SK-N-SH treated with all-trans-retinoic acid at 6 μM for 48 hours (cell line): ENCODE data around the gene ATXN2L.
"Not testable (repeated sequence)": the region's sequence is repeated elsewhere in the genome, so short reads cannot be mapped to it uniquely, and the experiment has no call there.

Experiments used
- ATAC-seq: fragments of 200-7000 bp; cut with Tn5 transposase; 3 replicates; pipeline ENCODE4 v1.9.1; 2020; ENCODE audit warnings: mild to moderate bottlenecking, moderate library complexity
- ARNTL ChIP-seq: fragments of 450-650 bp; formaldehyde crosslinking; IDR thresholded peaks from 2 replicates; pipeline ENCODE4 v1.5.0; 2020; ENCODE audit warnings: low read depth, mild to moderate bottlenecking, moderate library complexity, borderline replicate concordance
- CSDC2 ChIP-seq: fragments of 250-450 bp; sonication (Bioruptor Pico); IDR thresholded peaks from 2 replicates; pipeline ENCODE4 v1.5.0; 2020; ENCODE audit warnings: mild to moderate bottlenecking, moderate library complexity
- ESRRG ChIP-seq: fragments of 250-450 bp; sonication (Bioruptor Pico); IDR thresholded peaks from 2 replicates; pipeline ENCODE4 v1.6.1; 2021; ENCODE audit warnings: mild to moderate bottlenecking
- PPARA ChIP-seq: fragments of 250-450 bp; sonication (Bioruptor Pico); IDR thresholded peaks from 2 replicates; pipeline ENCODE4 v1.5.0; 2020; ENCODE audit warnings: mild to moderate bottlenecking, borderline replicate concordance
- RARB ChIP-seq: fragments of 250-450 bp; sonication (Bioruptor Pico); IDR thresholded peaks from 2 replicates; pipeline ENCODE4 v1.8.0; 2021; ENCODE audit warnings: mild to moderate bottlenecking, moderate library complexity
- ZC3H10 ChIP-seq: fragments of 250-450 bp; sonication (Bioruptor Pico); IDR thresholded peaks from 2 replicates; pipeline ENCODE4 v1.5.1; 2021; ENCODE audit warnings: mild to moderate bottlenecking, moderate library complexity
- ZNF8 ChIP-seq: fragments of 450-650 bp; formaldehyde crosslinking; IDR thresholded peaks from 2 replicates; pipeline ENCODE4 v1.5.0; 2020; ENCODE audit warnings: mild to moderate bottlenecking, moderate library complexity
- TF ChIP-seq, protein P1 (sequence below): fragments of 250-450 bp; sonication (Bioruptor Pico); IDR thresholded peaks from 2 replicates; pipeline ENCODE4 v1.5.1; 2020; ENCODE audit warnings: low read depth, mild to moderate bottlenecking, moderate library complexity
- TF ChIP-seq, protein P2 (sequence below): fragments of 250-450 bp; sonication (Bioruptor Pico); IDR thresholded peaks from 2 replicates; pipeline ENCODE4 v1.5.0; 2020; ENCODE audit warnings: mild to moderate bottlenecking, moderate library complexity
- TF ChIP-seq, protein P3 (sequence below): fragments of 250-450 bp; sonication (Bioruptor Pico); IDR thresholded peaks from 2 replicates; pipeline ENCODE4 v1.8.0; 2021; ENCODE audit warnings: low read depth, mild to moderate bottlenecking, moderate library complexity, borderline replicate concordance

ATXN2L gene, protein sequence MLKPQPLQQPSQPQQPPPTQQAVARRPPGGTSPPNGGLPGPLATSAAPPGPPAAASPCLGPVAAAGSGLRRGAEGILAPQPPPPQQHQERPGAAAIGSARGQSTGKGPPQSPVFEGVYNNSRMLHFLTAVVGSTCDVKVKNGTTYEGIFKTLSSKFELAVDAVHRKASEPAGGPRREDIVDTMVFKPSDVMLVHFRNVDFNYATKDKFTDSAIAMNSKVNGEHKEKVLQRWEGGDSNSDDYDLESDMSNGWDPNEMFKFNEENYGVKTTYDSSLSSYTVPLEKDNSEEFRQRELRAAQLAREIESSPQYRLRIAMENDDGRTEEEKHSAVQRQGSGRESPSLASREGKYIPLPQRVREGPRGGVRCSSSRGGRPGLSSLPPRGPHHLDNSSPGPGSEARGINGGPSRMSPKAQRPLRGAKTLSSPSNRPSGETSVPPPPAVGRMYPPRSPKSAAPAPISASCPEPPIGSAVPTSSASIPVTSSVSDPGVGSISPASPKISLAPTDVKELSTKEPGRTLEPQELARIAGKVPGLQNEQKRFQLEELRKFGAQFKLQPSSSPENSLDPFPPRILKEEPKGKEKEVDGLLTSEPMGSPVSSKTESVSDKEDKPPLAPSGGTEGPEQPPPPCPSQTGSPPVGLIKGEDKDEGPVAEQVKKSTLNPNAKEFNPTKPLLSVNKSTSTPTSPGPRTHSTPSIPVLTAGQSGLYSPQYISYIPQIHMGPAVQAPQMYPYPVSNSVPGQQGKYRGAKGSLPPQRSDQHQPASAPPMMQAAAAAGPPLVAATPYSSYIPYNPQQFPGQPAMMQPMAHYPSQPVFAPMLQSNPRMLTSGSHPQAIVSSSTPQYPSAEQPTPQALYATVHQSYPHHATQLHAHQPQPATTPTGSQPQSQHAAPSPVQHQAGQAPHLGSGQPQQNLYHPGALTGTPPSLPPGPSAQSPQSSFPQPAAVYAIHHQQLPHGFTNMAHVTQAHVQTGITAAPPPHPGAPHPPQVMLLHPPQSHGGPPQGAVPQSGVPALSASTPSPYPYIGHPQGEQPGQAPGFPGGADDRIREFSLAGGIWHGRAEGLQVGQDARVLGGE

DNA sequence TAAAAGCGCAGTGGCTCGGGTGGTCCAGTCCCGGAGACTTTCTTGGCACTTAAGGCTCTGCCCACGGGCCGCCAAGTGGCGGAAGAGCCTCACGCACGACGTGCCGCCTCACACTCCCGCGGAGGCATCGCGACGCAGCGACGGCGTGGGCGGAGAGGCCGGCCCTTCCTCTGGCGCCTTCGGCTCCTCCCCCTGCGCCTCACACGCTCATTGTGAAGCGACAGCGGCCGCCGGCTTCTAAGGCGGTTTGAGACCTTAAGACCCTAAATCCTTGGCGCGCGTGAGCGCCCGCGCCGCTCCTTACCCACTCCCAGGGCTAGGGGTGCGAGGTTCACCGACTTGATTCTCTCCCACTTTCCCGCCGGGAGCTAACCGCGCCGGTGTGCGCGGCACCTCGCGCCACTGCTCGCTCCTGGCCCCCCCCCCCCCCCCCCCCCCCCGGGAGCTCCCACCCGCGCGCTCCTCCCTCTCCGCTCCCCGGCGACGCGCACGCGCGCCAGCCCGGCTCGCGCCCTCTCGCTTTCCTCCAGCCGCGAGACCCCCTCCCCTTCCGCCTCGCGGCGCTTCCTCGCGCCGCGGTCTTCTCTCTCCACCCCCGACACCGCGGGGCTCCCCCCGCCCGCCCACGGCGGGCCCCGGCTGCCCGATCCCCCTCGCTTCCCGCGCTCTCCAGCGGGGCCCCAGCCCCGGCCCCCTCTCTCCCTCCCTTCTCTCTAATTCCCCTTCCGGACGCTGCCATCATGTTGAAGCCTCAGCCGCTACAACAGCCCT lies at the start of gene ATXN2L:
ATXN2L (plus strand) TSS at position 480 of the 771 bp plus-strand sequence; CDS start at position 741, 261 bp downstream.
- peak; percentile 61 for ATAC-seq
- no peak for TF ChIP-seq ARNTL (CRISPR knock-in tag)
- TF ChIP-seq RARB: no peak
- TF ChIP-seq, protein P1, sequence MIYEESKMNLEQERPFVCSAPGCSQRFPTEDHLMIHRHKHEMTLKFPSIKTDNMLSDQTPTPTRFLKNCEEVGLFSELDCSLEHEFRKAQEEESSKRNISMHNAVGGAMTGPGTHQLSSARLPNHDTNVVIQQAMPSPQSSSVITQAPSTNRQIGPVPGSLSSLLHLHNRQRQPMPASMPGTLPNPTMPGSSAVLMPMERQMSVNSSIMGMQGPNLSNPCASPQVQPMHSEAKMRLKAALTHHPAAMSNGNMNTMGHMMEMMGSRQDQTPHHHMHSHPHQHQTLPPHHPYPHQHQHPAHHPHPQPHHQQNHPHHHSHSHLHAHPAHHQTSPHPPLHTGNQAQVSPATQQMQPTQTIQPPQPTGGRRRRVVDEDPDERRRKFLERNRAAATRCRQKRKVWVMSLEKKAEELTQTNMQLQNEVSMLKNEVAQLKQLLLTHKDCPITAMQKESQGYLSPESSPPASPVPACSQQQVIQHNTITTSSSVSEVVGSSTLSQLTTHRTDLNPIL (CRISPR knock-in tag): no peak
- TF ChIP-seq CSDC2 (CRISPR knock-in tag): peak; percentile 54; the same call in 1 of the 2 replicates
- TF ChIP-seq PPARA (CRISPR knock-in tag): no peak
- TF ChIP-seq ZNF8 (CRISPR knock-in tag): peak; percentile 12; the same call in 1 of the 2 replicates
- TF ChIP-seq, protein P2, sequence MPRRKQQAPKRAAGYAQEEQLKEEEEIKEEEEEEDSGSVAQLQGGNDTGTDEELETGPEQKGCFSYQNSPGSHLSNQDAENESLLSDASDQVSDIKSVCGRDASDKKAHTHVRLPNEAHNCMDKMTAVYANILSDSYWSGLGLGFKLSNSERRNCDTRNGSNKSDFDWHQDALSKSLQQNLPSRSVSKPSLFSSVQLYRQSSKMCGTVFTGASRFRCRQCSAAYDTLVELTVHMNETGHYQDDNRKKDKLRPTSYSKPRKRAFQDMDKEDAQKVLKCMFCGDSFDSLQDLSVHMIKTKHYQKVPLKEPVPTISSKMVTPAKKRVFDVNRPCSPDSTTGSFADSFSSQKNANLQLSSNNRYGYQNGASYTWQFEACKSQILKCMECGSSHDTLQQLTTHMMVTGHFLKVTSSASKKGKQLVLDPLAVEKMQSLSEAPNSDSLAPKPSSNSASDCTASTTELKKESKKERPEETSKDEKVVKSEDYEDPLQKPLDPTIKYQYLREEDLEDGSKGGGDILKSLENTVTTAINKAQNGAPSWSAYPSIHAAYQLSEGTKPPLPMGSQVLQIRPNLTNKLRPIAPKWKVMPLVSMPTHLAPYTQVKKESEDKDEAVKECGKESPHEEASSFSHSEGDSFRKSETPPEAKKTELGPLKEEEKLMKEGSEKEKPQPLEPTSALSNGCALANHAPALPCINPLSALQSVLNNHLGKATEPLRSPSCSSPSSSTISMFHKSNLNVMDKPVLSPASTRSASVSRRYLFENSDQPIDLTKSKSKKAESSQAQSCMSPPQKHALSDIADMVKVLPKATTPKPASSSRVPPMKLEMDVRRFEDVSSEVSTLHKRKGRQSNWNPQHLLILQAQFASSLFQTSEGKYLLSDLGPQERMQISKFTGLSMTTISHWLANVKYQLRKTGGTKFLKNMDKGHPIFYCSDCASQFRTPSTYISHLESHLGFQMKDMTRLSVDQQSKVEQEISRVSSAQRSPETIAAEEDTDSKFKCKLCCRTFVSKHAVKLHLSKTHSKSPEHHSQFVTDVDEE: peak; percentile 49; the same call in 1 of the 2 replicates
- TF ChIP-seq, protein P3, sequence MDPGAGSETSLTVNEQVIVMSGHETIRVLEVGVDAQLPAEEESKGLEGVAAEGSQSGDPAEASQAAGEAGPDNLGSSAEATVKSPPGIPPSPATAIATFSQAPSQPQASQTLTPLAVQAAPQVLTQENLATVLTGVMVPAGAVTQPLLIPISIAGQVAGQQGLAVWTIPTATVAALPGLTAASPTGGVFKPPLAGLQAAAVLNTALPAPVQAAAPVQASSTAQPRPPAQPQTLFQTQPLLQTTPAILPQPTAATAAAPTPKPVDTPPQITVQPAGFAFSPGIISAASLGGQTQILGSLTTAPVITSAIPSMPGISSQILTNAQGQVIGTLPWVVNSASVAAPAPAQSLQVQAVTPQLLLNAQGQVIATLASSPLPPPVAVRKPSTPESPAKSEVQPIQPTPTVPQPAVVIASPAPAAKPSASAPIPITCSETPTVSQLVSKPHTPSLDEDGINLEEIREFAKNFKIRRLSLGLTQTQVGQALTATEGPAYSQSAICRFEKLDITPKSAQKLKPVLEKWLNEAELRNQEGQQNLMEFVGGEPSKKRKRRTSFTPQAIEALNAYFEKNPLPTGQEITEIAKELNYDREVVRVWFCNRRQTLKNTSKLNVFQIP (CRISPR knock-in tag): 0 out of 2 replicates have a peak, but pooled peaks have one; percentile 17

DNA sequence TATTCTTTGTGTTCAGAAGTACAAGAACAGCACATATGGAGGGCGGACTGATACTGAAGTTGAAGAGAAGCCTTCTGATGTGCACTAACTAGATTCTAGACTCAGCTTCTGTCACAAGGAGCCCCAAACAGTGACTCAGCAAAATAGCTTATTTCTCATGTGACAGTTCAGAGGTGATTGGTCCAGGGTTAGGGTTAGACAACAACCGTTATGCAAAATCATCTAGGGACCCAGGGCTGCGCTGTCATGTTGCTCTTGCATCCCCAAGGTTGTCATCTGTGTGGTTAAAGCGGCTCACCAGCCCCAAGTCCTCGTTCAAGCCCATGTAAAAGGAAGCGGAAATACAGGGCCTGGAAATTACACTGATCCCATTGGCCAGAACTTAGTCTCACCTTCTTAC lies 41.1 kb upstream of the ATXN2L start:
- not testable (repeated sequence) for ATAC-seq

DNA sequence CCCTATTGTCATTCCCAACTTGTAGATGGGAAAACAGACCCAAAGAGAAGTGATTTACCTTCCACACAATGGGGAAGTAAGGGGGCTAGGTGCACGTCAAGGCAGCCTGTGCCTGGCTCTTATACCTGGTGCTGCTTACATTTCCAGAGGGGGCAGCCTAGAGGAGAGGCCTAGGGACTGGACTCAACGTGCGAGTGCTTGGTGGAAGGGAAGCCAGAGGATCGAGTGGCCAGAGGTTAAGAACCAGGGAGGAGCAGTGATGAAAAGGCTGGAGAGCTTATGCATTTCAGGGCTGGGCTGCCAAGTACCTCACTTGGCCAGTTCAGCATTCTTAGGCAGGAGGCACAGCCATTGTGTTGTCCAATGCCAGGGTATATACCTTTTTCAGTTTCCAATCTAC lies 40.4 kb upstream of the ATXN2L start:
- ATAC-seq: not testable (repeated sequence)

DNA sequence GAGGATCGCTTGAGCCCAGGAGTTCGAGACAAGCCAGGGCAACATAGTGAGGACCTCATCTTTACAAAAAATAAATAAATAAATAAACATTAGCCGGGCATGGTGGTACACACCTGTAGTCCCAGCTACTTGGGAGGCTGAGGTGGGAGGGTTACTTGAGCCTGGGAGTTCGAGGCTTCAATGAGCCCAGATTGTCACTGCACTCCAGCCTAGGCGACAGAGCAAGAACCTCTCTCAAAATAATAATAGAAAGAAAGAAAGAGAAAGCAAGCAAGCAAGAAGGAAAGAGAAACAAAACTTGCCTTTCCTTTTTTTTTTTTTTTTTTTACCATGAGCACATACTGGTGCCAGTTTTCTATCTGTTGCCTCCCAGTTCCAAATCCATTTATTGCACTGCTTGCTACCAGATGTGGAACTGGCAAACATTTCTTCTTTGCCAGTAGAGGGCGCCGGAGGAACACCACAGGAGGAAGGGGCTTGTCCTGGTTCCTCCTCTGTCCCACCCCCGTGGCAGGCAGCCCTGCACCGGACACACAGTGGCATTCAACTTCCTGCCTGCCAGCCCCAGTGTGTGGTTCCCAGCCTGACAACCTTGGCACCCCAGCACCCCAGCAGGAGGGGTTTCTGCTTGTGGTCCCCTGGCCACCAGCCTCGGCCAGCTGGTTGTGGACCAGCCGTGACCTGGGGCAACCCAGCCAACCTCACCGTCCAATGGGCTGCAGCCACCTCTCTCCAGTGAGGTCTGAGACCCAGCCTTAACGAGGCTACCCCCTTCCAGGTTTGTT lies 20.4 kb upstream of the ATXN2L start:
- ATAC-seq: peak; percentile 88

DNA sequence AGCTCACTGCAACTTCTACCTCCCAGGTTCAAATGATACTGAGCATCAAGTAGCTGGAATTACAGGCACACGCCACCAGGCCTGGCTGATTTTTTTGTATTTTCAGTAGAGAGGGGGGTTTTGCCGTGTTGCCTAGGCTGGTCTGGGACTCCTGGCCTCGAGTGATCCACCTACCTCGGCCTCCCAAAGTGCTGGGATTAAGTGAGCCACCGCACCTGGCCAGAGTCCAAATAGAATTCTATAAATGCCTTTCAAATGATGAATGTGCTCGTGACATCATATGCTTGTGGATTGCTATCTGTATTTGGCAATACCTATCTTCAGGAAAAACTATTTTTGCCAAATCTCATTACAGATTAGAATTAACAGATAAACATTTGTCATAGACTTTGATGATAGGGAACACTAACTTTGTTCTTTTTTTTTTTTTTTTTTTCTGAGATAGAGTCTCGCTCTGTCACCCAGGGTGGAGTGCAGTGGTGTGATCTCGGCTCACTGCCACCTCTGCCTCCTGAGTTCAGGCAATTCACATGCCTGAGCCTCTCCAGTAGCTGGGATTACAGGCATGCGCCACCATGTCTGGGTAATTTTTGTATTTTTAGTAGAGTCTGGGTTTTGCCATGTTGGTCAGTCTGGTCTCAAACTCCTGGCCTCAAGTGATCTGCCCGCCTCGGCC lies 15.2 kb upstream of the ATXN2L start:
- ATAC-seq: peak; percentile 71

DNA sequence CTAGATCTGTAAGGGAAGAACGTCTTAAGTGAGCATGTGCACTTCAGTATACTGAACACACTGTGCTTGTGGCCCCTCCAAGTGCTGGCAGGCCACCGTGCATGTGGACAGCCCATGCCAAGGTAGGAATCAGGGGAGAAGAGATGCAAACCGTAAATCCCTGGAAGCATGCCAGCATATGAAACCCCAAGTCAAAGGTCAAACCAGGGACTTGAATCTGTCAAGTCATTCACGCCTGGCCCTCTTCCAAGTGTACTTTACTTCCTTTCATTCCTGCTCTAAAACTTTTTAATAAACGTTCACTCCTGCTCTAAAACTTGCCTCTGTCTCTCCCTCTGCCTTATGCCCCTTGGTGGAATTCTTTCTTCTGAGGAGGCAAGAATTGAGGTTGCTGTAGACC lies 2.8 kb upstream of the ATXN2L start:
- no peak for ATAC-seq
- TF ChIP-seq ZC3H10 (no peak), ESRRG (CRISPR knock-in tag) (no peak)

DNA sequence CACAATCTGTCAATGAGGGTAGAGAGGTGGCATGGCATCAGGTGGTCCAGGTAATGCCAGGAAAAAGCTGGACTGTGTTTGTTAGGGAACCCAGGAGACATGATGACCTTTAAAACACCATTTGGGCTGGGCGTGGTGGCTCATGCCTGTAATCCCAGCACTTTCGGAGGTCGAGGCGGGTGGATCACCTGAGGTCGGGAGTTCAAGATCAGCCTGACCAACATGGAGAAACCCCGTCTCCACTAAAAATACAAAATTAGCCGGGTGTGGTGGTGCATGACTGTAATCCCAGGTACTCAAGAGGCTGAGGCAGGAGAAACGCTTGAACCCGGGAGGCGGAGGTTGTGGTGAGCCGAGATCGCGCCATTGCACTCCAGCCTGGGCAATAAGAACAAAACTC lies 2.3 kb upstream of the ATXN2L start:
- not testable (repeated sequence) for ATAC-seq
